Parathyroid adenoma (tissue), 2 donors: ENCODE measurements around the gene SLPI.

Experiments used
- H2AFZ ChIP-seq: fragments of 300-600 bp; sonication (generic); one replicate; pipeline ENCODE4 v1.7.0; 2017; ENCODE audit warnings: antibody characterized with exemption, mild to moderate bottlenecking
- H3K27ac ChIP-seq: fragments of 300-600 bp; sonication (generic); one replicate; pipeline ENCODE4 v1.7.0; 2017
- H3K27me3 ChIP-seq: fragments of 300-600 bp; sonication (generic); one replicate; pipeline ENCODE4 v1.7.0; 2017; ENCODE audit warnings: low read length; ENCODE audit not compliant: control insufficient read depth, insufficient read depth
- H3K36me3 ChIP-seq: fragments of 300-600 bp; sonication (generic); one replicate; pipeline ENCODE4 v1.7.0; 2017; ENCODE audit warnings: low read length; ENCODE audit not compliant: control insufficient read depth, insufficient read depth
- H3K4me1 ChIP-seq: fragments of 300-600 bp; sonication (generic); one replicate; pipeline ENCODE4 v1.7.0; 2017; ENCODE audit warnings: control low read depth
- H3K4me2 ChIP-seq: fragments of 300-600 bp; sonication (generic); one replicate; pipeline ENCODE4 v1.7.0; 2017; ENCODE audit warnings: low read length
- H3K4me3 ChIP-seq: fragments of 300-600 bp; sonication (generic); one replicate; pipeline ENCODE4 v1.7.0; 2017; ENCODE audit warnings: low read depth, low read length
- H3K79me2 ChIP-seq: fragments of 300-600 bp; sonication (generic); one replicate; pipeline ENCODE4 v1.7.0; 2017; ENCODE audit warnings: control low read depth
- H3K9ac ChIP-seq: fragments of 300-600 bp; sonication (generic); one replicate; pipeline ENCODE4 v1.7.0; 2017; ENCODE audit warnings: mild to moderate bottlenecking
- H3K9me3 ChIP-seq: fragments of 300-600 bp; sonication (generic); one replicate; pipeline ENCODE4 v1.7.0; 2017; ENCODE audit warnings: low read length; ENCODE audit not compliant: control insufficient read depth
- TF ChIP-seq, protein P1 (sequence below): fragments of 300-600 bp; sonication (generic); IDR thresholded peaks from one replicate; pipeline ENCODE4 v1.7.0; 2017; ENCODE audit warnings: antibody characterized with exemption, mild to moderate bottlenecking
- donor health status: primary hyperparathyroidism.

SLPI gene

DNA sequence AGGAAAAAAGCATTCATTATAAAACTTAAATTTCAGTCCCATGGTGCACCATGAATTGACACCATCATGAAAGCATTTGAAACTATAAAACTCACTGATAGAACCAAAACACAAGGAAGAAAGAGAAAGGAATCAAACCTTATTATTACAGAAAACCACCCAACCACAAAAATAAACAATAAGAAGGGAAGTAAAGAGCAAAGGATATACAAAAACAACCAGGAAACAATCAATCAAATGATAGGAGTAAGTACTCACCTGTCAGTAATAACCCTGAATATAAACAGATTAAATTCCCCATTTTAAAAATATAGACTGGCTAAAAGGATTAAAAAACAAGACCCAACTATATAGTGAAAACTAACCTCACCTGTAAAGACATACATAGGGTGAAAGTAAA is 5.8 kb downstream of the SLPI start:
- Histone ChIP-seq H3K27ac (no peak overlapping the region), H3K36me3 (no peaks in the 10 kb centered on the region), H3K4me3 (no peak overlapping the region), H3K27me3 (no peaks in the 10 kb centered on the region), H3K4me1 (no peaks in the 10 kb centered on the region), H2AFZ (no peak overlapping the region), H3K9ac (no peak overlapping the region), H3K79me2 (no peaks in the 10 kb centered on the region), H3K9me3 (no peaks in the 10 kb centered on the region), H3K4me2 (no peak overlapping the region)
- TF ChIP-seq, protein P1, sequence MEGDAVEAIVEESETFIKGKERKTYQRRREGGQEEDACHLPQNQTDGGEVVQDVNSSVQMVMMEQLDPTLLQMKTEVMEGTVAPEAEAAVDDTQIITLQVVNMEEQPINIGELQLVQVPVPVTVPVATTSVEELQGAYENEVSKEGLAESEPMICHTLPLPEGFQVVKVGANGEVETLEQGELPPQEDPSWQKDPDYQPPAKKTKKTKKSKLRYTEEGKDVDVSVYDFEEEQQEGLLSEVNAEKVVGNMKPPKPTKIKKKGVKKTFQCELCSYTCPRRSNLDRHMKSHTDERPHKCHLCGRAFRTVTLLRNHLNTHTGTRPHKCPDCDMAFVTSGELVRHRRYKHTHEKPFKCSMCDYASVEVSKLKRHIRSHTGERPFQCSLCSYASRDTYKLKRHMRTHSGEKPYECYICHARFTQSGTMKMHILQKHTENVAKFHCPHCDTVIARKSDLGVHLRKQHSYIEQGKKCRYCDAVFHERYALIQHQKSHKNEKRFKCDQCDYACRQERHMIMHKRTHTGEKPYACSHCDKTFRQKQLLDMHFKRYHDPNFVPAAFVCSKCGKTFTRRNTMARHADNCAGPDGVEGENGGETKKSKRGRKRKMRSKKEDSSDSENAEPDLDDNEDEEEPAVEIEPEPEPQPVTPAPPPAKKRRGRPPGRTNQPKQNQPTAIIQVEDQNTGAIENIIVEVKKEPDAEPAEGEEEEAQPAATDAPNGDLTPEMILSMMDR: no peak

DNA sequence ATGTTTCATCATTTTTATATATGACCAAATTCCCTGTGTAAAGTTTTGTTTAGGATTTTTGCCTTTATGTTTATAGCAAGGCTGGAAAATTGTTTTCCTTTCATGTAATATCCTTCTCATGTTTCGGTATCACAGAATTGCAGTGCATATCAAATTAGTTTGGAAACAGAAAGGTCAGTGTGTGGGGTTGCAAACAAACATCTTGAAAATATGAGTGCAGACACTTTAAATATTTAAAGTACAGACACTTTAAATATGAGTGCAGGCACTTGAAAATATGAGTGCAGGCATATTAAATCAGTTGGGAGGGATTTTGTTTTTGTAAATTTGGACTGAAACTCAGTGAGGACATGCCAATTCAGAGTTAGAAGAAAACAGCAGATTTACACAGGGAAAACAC is 6.5 kb downstream of the SLPI start:
- no peaks in the 10 kb centered on the region for H3K79me2 ChIP-seq
- H3K27ac ChIP-seq: no peak overlapping the region
- H3K4me1 ChIP-seq: no peaks in the 10 kb centered on the region
- H3K27me3 ChIP-seq: no peaks in the 10 kb centered on the region
- H3K36me3 ChIP-seq: no peaks in the 10 kb centered on the region
- TF ChIP-seq, protein P1: no peak
- H3K4me2 ChIP-seq: no peak overlapping the region
- no peaks in the 10 kb centered on the region for H3K9me3 ChIP-seq
- no peak overlapping the region for H3K4me3 ChIP-seq
- H2AFZ ChIP-seq: no peak overlapping the region
- no peak overlapping the region for H3K9ac ChIP-seq

DNA sequence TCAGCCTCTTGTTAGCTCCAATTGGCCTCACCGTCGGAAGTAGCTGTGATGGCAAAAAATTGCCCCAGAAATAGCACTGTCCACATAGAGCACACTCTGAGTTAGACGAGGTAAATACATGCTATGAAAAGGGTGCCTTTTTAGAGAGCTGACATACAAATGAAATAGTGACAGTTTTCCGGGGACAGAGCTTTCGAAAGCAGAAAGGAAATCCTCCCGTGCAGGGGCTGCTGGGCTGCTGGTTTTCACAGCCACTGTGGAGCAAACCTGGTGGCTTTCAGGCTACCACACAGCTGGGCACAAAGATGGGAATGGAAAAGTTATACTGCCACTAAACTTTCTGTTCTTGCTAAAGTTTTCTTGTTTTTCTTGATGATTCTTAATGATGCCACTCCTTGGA is 8.3 kb downstream of the SLPI start:
- Histone ChIP-seq H3K9me3 (no peaks in the 10 kb centered on the region), H3K4me2 (no peak overlapping the region), H3K4me1 (no peaks in the 10 kb centered on the region), H2AFZ (no peak overlapping the region), H3K4me3 (no peak overlapping the region), H3K36me3 (no peaks in the 10 kb centered on the region), H3K27ac (no peak overlapping the region), H3K9ac (no peak overlapping the region), H3K79me2 (no peaks in the 10 kb centered on the region), H3K27me3 (no peaks in the 10 kb centered on the region)
- TF ChIP-seq, protein P1: no peak

DNA sequence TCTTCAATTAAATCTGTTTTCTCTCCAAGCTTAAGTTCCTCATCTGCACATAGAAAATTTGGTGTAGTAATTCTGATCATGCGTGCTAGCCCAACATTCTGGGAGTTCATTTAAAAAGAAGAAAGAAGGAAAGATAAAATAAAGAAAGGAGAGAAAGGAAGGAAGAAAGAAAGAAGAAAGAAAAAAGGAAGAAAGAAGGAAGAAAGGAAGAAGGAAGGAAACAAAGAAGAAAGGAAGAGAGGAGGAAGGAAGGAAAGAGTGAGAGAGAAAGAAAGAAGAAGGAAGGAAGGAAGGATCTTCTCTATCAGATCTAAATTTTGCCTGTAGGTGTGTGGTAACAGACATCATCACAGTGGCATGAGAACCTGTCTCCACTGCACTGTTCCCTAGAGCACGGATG is 16.2 kb downstream of the SLPI start:
- no peaks in the 10 kb centered on the region for H3K9me3 ChIP-seq
- H3K27me3 ChIP-seq: no peaks in the 10 kb centered on the region
- no peaks in the 10 kb centered on the region for H3K79me2 ChIP-seq
- no peak overlapping the region for H3K27ac ChIP-seq
- no peak overlapping the region for H2AFZ ChIP-seq
- no peaks in the 10 kb centered on the region for H3K4me1 ChIP-seq
- H3K9ac ChIP-seq: no peak overlapping the region
- no peak overlapping the region for H3K4me2 ChIP-seq
- no peaks in the 10 kb centered on the region for H3K36me3 ChIP-seq
- TF ChIP-seq, protein P1: no peak
- H3K4me3 ChIP-seq: no peak overlapping the region

DNA sequence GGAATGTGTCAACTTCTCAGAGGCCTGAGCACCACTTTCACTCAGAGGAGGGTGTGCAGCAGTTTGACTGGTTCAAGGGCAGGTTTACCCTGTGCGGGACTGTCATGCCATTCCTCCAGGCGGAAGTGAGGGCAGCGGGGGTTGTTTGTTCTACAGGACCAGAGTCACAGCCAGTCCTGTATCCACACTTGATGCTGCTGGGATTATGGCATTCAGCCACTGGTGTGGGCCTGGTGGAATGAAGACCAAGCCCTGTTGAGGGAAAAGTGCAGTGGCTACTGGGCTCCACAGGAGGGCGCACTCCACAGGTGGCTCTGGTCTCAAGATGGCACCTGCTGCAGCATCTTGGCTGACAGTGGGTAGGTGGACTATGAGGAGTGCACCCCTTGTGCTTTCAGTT is 18.4 kb downstream of the SLPI start:
- Histone ChIP-seq H3K27me3 (no peaks in the 10 kb centered on the region), H2AFZ (no peak overlapping the region), H3K36me3 (no peaks in the 10 kb centered on the region), H3K4me3 (no peak overlapping the region), H3K4me2 (no peak overlapping the region), H3K9ac (no peak overlapping the region), H3K9me3 (no peaks in the 10 kb centered on the region), H3K4me1 (no peaks in the 10 kb centered on the region), H3K79me2 (no peaks in the 10 kb centered on the region), H3K27ac (no peak overlapping the region)
- TF ChIP-seq, protein P1: no peak
